ENCODE measurements around the gene SUCO. TPM values are rescaled to one million over a fixed set of nuclear protein-coding genes. Genes with fewer than 3 reads are reported as not detected.

Gene SUCO
- total RNA-seq, 1 experiment from 2014 or later, result 37.7 TPM

DNA sequence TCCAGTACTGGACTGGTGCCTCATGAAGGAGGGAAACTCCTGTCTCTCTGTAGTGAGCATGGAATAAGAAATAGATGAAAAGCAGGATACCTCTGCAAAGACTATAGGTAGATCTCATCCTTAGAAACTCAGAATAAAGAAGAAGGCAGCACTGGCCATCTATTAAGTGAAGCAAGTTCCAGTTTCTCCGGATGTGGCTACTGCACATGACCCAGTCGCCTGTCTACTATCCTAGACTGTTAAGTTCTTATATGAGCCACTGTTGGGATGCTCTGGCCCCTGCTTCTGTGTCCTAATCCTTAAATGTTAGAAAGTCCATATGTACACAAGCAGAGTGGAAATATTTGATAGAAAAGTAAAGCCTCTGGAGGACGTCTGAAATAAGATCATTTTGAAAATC, 128.2 kb downstream of the SUCO start:
- no peaks in the 10 kb centered on the region for H3K36me3 Mint-ChIP-seq (ENCODE audit: insufficient read depth in 1 of 3, low read depth in 3 of 3)
- Histone ChIP-seq H3K9me3 (ENCODE audit: control insufficient read depth, low read depth, low read length) (no peaks in the 10 kb centered on the region), H2BK12ac (ENCODE audit: insufficient read length, low read depth, low read length) (no peak overlapping the region), H3K9ac (ENCODE audit: extremely low read depth, insufficient read length, low read length) (no peak overlapping the region), H2BK120ac (ENCODE audit: low read depth, low read length, poor library complexity, severe bottlenecking) (no peak overlapping the region), H4K20me1 (ENCODE audit: control insufficient read depth, insufficient read depth, insufficient read length) (no peaks in the 10 kb centered on the region), H2BK20ac (ENCODE audit: low read depth, low read length, poor library complexity, severe bottlenecking) (no peak overlapping the region), H3K23me2 (ENCODE audit: insufficient read length, low read depth, low read length, poor library complexity, severe bottlenecking) (no peaks in the 10 kb centered on the region), H3K79me2 (ENCODE audit: insufficient read depth, low read length) (no peaks in the 10 kb centered on the region), H3K23ac (ENCODE audit: insufficient read length, low read depth, low read length) (no peak overlapping the region), H3K56ac (ENCODE audit: insufficient read length, low read depth, low read length) (no peak overlapping the region), H3K4me2 (ENCODE audit: insufficient read depth, insufficient read length, low read length) (no peak overlapping the region), H3K79me1 (ENCODE audit: insufficient read depth, low read depth, low read length, poor library complexity, severe bottlenecking) (no peaks in the 10 kb centered on the region), H2BK15ac (ENCODE audit: low read depth, low read length) (no peak overlapping the region), H4K91ac (ENCODE audit: insufficient read length, low read depth, low read length) (no peak overlapping the region), H3T11ph (ENCODE audit: low read length) (no peak overlapping the region), H2AFZ (ENCODE audit: low read length) (no peak overlapping the region), H4K8ac (replicated peaks; ENCODE audit: insufficient read length, low read depth, low read length) (no peak overlapping the region), H3K14ac (ENCODE audit: insufficient read depth, low read length) (no peak overlapping the region), H2BK5ac (ENCODE audit: insufficient read length, low read length) (no peak overlapping the region), H3K18ac (ENCODE audit: insufficient read length, low read depth, low read length) (no peak overlapping the region), H3K27me3 (ENCODE audit: insufficient read depth, low read length) (no peaks in the 10 kb centered on the region), H4K5ac (ENCODE audit: insufficient read length, low read depth, low read length) (no peak overlapping the region), H3K4ac (ENCODE audit: low read depth, low read length) (no peak overlapping the region), H2AK5ac (ENCODE audit: insufficient read length, low read length) (no peak overlapping the region), H3K4me1 (ENCODE audit: insufficient read depth, low read length) (no peaks in the 10 kb centered on the region), H3K27ac (ENCODE audit: insufficient read length, low read depth, low read length) (no peak overlapping the region)
- no peak for DNase-seq
- no peak overlapping the region for H3K4me3 Mint-ChIP-seq
- H3K27me3 Mint-ChIP-seq (ENCODE audit: low read depth), result no peaks in the 10 kb centered on the region
- no CpG with 5 or more reads among the region's 3 CpGs for WGBS (ENCODE audit: extremely low coverage, insufficient read length, low lambda C conversion rate)
- no peak overlapping the region for H3K27ac Mint-ChIP-seq
- TF ChIP-seq, protein P1, sequence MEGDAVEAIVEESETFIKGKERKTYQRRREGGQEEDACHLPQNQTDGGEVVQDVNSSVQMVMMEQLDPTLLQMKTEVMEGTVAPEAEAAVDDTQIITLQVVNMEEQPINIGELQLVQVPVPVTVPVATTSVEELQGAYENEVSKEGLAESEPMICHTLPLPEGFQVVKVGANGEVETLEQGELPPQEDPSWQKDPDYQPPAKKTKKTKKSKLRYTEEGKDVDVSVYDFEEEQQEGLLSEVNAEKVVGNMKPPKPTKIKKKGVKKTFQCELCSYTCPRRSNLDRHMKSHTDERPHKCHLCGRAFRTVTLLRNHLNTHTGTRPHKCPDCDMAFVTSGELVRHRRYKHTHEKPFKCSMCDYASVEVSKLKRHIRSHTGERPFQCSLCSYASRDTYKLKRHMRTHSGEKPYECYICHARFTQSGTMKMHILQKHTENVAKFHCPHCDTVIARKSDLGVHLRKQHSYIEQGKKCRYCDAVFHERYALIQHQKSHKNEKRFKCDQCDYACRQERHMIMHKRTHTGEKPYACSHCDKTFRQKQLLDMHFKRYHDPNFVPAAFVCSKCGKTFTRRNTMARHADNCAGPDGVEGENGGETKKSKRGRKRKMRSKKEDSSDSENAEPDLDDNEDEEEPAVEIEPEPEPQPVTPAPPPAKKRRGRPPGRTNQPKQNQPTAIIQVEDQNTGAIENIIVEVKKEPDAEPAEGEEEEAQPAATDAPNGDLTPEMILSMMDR (conservative IDR thresholded peaks at IDR 0.05), result no peak
- H3K4me1 Mint-ChIP-seq, result no peaks in the 10 kb centered on the region
- no peaks in the 10 kb centered on the region; a peak in 1 of 5 replicates for H3K9me3 Mint-ChIP-seq

Other genes with a start within 250 kb of the SUCO start
- not detected in 2 replicates for gene C1orf105, start 112.5 kb upstream of the SUCO start, total RNA-seq (2021)
- 17.5 and 18.8 TPM in 2 replicates for gene PIGC, start 89.1 kb upstream of the SUCO start, total RNA-seq (2021)
- not detected in 2 replicates for gene FASLG, start 126.0 kb downstream of the SUCO start, total RNA-seq (2021)

Data from H9 (cell line).